Measurements from ENCODE around the gene NEDD4L. TPM values are rescaled to one million over a fixed set of nuclear protein-coding genes. Genes with fewer than 3 reads are reported as not detected.

NEDD4L gene
- total RNA-seq, 1 donor from 2014 or later, result 152 TPM

- DNase-seq, result no peak
These were observed 253.2 kb downstream of the NEDD4L start for GRCh38 chr18:58297198-58297597.

- DNase-seq, result no peak
These were observed 254.5 kb downstream of the NEDD4L start for GRCh38 chr18:58298251-58299134.

- DNase-seq, result no peak
These were observed 255.1 kb downstream of the NEDD4L start for GRCh38 chr18:58299135-58299473.

GRCh38 chr18:58299936-58300335 lies 255.9 kb downstream of the NEDD4L start:
- DNase-seq, result no peak

GRCh38 chr18:58300867-58301266 lies 256.8 kb downstream of the NEDD4L start:
- DNase-seq, result no peak

- no peak for DNase-seq
These were observed 258.8 kb downstream of the NEDD4L start for GRCh38 chr18:58302811-58303210.

GRCh38 chr18:58303363-58303762 lies 259.3 kb downstream of the NEDD4L start:
- no peak for DNase-seq

- no peak for DNase-seq
These were observed 261.8 kb downstream of the NEDD4L start for GRCh38 chr18:58305792-58306191.

GRCh38 chr18:58307441-58307840 lies 263.4 kb downstream of the NEDD4L start:
- DNase-seq, result no peak

GRCh38 chr18:58308463-58308862 lies 264.4 kb downstream of the NEDD4L start:
- no peak for DNase-seq

GRCh38 chr18:58309099-58309498 lies 265.1 kb downstream of the NEDD4L start:
- DNase-seq, result no peak

- no peak for DNase-seq
These were observed 265.7 kb downstream of the NEDD4L start for GRCh38 chr18:58309610-58310239.

- no peak for DNase-seq
These were observed 266.5 kb downstream of the NEDD4L start for GRCh38 chr18:58310517-58310916.

GRCh38 chr18:58311390-58311789 lies 267.4 kb downstream of the NEDD4L start:
- DNase-seq, result no peak

- DNase-seq, result no peak
These were observed 269.5 kb downstream of the NEDD4L start for GRCh38 chr18:58313491-58314032.

- peak; percentile 50 for DNase-seq
These were observed 270.3 kb downstream of the NEDD4L start for GRCh38 chr18:58314284-58314683.

GRCh38 chr18:58315041-58315440 lies 271.0 kb downstream of the NEDD4L start:
- DNase-seq, result no peak

GRCh38 chr18:58315739-58316215 lies 271.8 kb downstream of the NEDD4L start:
- no peak for DNase-seq

GRCh38 chr18:58316396-58317342 lies 272.6 kb downstream of the NEDD4L start:
- no peak for DNase-seq

GRCh38 chr18:58319719-58320118 lies 275.7 kb downstream of the NEDD4L start:
- DNase-seq, result no peak

GRCh38 chr18:58320907-58321561 lies 277.0 kb downstream of the NEDD4L start:
- no peak for DNase-seq

- peak; percentile 42 for DNase-seq
These were observed 278.0 kb downstream of the NEDD4L start for GRCh38 chr18:58321986-58322385.
